Colonic mucosa (tissue), 4 donors: ENCODE measurements around the gene PRPF4. TPM values are rescaled to one million over a fixed set of nuclear protein-coding genes. Genes with fewer than 3 reads are reported as not detected.

ENCODE experiments used
- DNase-seq: peaks from one replicate; pipeline ENCODE4 v3.0.0-alpha.2; 2020
- H3K27ac ChIP-seq: fragments of 200-600 bp; one replicate; pipeline ENCODE4 v1.8.0; 2021
- H3K27me3 ChIP-seq: fragments of 200-600 bp; one replicate; pipeline ENCODE4 v1.8.0; 2021
- H3K36me3 ChIP-seq: fragments of 200-600 bp; one replicate; pipeline ENCODE4 v1.8.0; 2021
- H3K4me1 ChIP-seq: fragments of 200-600 bp; one replicate; pipeline ENCODE4 v1.8.0; 2021; ENCODE audit warnings: mild to moderate bottlenecking
- H3K4me3 ChIP-seq: fragments of 200-600 bp; one replicate; pipeline ENCODE4 v1.8.0; 2021
- H3K9ac ChIP-seq, 2 donors: one replicate each; pipeline ENCODE4 v1.7.0; 2013; ENCODE audit warnings: control low read depth in 2 of 2, low read depth in 2 of 2, low read length in 2 of 2
- H3K9me3 ChIP-seq: fragments of 200-600 bp; one replicate; pipeline ENCODE4 v1.8.0; 2021
- CTCF ChIP-seq: fragments of 200-600 bp; IDR thresholded peaks from one replicate; pipeline ENCODE4 v1.8.0; 2022; ENCODE audit warnings: antibody characterized with exemption, mild to moderate bottlenecking
- intact Hi-C: fragments of 100-400 bp; cut with DNase I; formaldehyde crosslinking; loops from one replicate; pipeline ENCODE4 v1.14.1; 2022
- total RNA-seq, 2 donors: library from RNA; stranded (reverse); fragmentation: NEBNext Ultra II Directional in 1 of 2; extraction: Animal tissue kit (Norgen Biotek cat#: 25700) in 1 of 2; gene quantifications; one replicate each; pipeline ENCODE4 v1.2.1, GENCODE V29; 2021
- donor health status: healthy.
- donor health status: DM: no; HTN: no; CAD: no.
- donor health status: DM: no; HTN: no; CAD: no.

PRPF4 gene
- total RNA-seq, 2 donors from 2014 or later = 16.0 to 25.9 TPM

GRCh38 chr9:113320051-113320450 is 44.6 kb downstream of the PRPF4 start:
- no peak for TF ChIP-seq CTCF
- intact Hi-C loops = no loop called here
- H3K36me3 ChIP-seq = no peaks in the 10 kb centered on the region

DNA sequence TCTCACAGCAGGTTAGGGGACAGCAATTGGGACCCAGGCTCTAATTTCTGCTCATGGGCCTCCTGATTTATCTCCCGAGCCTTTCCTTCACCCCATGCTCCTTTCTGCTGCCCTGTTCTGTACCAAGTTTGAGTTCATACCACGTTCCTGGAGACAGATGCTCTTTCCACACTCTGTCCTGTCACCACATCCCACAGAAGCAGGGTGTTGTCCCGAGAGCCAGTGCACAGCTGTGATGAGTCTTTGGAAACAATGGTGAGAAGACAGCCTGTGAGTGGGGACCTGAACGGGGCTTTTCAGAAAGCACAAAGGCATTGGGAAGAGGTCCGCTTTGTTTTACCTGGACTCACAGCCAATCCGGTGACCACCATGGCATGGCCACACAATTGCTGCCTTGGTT is 47.2 kb downstream of the PRPF4 start:
- no peak for DNase-seq
- TF ChIP-seq CTCF = no peak
- H3K4me3 ChIP-seq = no peak overlapping the region
- intact Hi-C loops = no loop called here
- no peaks in the 10 kb centered on the region for H3K27me3 ChIP-seq
- no peaks in the 10 kb centered on the region for H3K4me1 ChIP-seq
- no peak overlapping the region for H3K27ac ChIP-seq
- H3K36me3 ChIP-seq = no peaks in the 10 kb centered on the region
- no peaks in the 10 kb centered on the region for H3K9me3 ChIP-seq
- no peak overlapping the region for H3K9ac ChIP-seq

More at GRCh38 chr9:113320051-113320450, 44.6 kb downstream of the PRPF4 start:
- Histone ChIP-seq H3K27ac (no peak overlapping the region), H3K9me3 (no peaks in the 10 kb centered on the region), H3K27me3 (no peaks in the 10 kb centered on the region), H3K4me3 (no peak overlapping the region), H3K4me1 (no peaks in the 10 kb centered on the region), H3K9ac (no peak overlapping the region)
- DNase-seq = no peak

DNA sequence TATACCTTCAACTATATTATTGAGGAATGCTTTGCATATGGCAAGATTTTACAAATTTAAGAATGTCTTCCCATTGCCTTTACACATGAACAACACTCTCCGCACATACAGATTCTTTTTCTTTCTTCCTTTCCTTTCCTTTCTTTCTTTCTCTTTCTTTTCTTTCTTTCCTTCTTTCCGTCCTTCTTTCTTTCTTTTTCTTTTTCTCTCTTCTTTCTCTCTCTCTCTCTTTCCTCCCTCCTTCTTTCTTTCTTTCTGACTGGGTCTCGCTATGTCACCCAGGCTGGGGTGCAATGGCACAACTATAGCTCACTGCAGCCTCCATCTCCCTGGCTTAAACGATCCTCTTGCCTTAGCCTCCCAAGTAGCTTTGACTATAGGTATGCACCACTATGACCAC is 50.8 kb downstream of the PRPF4 start:
- intact Hi-C loops = no loop called here
- Histone ChIP-seq H3K4me1 (no peaks in the 10 kb centered on the region), H3K36me3 (no peaks in the 10 kb centered on the region), H3K4me3 (no peak overlapping the region), H3K9ac (no peak overlapping the region), H3K9me3 (no peaks in the 10 kb centered on the region), H3K27me3 (no peaks in the 10 kb centered on the region), H3K27ac (no peak overlapping the region)
- DNase-seq = no peak
- no peak for TF ChIP-seq CTCF

DNA sequence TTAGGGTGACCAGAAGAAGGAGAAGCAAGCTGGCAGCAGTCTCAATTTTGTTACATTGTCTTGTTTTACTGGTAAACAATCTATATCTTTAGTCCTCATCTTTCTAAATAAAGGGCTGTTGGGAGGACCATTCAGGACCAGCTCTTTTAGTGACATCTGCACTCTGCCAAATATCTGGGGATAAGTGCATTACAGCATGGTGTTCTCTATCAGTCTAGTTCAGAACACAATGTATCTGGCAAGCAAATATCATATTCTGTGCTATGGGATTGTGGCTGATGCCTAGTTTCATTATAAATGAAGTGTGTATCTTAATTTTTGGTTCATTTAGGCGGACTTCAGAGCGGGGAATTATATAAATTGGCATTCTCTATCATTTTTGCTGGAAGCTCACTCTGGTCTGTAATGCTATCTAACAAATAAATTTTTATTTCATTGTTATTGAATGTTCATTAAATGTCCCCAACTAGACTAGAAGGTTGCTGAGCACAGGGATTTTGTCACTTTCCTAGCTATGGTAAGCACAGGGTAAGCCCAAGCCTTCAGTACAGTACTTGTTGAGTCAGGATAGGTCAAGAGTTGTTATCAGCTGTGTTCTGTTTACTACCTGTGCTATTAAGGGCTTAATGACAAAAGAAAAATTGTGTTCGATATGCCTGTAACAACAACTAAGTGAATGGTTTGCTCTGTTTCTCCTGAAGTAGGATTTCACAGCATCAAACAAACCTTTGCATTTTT is 52.8 kb downstream of the PRPF4 start:
- no peak overlapping the region for H3K27ac ChIP-seq
- H3K9ac ChIP-seq = no peak overlapping the region
- no peaks in the 10 kb centered on the region for H3K27me3 ChIP-seq
- intact Hi-C loops = no loop called here
- H3K4me1 ChIP-seq = no peaks in the 10 kb centered on the region
- no peaks in the 10 kb centered on the region for H3K9me3 ChIP-seq
- no peak overlapping the region for H3K4me3 ChIP-seq
- TF ChIP-seq CTCF = no peak
- DNase-seq = no peak
- no peaks in the 10 kb centered on the region for H3K36me3 ChIP-seq

DNA sequence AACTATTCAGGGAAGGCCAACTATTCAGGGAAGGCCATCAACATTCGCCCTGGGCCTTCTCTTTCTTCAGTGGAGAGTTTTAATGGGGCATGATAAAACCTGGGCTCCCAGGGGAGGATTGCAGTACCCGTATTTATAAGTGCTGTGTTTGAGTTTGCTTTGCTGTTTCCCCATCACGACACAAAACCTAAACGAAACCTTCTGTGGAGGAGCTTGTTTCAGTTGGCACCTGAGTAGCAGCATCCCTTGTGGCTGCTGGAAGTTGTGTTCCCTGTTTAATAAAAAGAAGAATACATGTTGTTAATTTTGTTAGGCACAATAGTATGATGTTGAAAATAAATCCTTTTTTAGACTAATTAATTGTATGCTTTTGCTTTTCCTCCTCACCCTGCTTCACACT is 56.3 kb downstream of the PRPF4 start:
- H3K36me3 ChIP-seq = no peaks in the 10 kb centered on the region
- no peaks in the 10 kb centered on the region for H3K9me3 ChIP-seq
- no peak overlapping the region for H3K4me3 ChIP-seq
- no peak overlapping the region for H3K9ac ChIP-seq
- no peak for TF ChIP-seq CTCF
- H3K27me3 ChIP-seq = no peaks in the 10 kb centered on the region
- H3K4me1 ChIP-seq = no peaks in the 10 kb centered on the region
- intact Hi-C loops = no loop called here
- DNase-seq = no peak
- no peak overlapping the region for H3K27ac ChIP-seq
